Endothelial cell of umbilical vein (primary cell): Measurements from ENCODE around the gene STKLD1. TPM values are rescaled to one million over a fixed set of nuclear protein-coding genes. Genes with fewer than 3 reads are reported as not detected.
A peak's percentile ranks its signal among the peaks of the same experiment; 100 is the strongest.

Experiments
- BruUV-seq: library from RNA; stranded (reverse); fragments of 400-500 nt; replicated peaks from 2 replicates; lab custom pipeline; 2021; lab: Mats Ljungman, UMichigan
- CTCF ChIA-PET: fragments of 300-600, 350-600 bp; sonication (Branson Sonifier 250); formaldehyde crosslinking; loops from one replicate; lab custom pipeline; 2021; ENCODE audit warnings: antibody characterized with exemption, inconsistent platforms; lab: Charles Lee
- POLR2A ChIA-PET: fragments of 300-600, 350-600 bp; sonication (Branson Sonifier 250); formaldehyde crosslinking; loops from one replicate; lab custom pipeline; 2021; ENCODE audit warnings: antibody characterized with exemption, inconsistent platforms; lab: Charles Lee
- DNase-seq: peaks from one replicate; pipeline ENCODE4 v3.0.0-alpha.2; 2011; ENCODE audit warnings: low read depth, low spot score
- FAIRE-seq: peaks from 2 replicates; lab custom pipeline; 2011; peaks lifted over from hg19 to GRCh38; lab: Jason Lieb, UNC
- H2AFZ ChIP-seq: 2 replicates; pipeline ENCODE4 v1.6.0; 2012; ENCODE audit warnings: low read depth, low read length, control low read depth, inconsistent platforms
- H3K27ac ChIP-seq: 2 replicates; pipeline ENCODE4 v1.5.1; 2011; ENCODE audit warnings: low read depth, mild to moderate bottlenecking, control low read depth, low read length, moderate library complexity; ENCODE audit not compliant: insufficient read depth
- H3K27me3 ChIP-seq, 2 experiments: 2 replicates each; pipeline versions ENCODE4 v1.6.0 to v1.6.1; 2011; ENCODE audit warnings: low read length in 2 of 2, mixed read lengths in 1 of 2; ENCODE audit not compliant: control insufficient read depth in 2 of 2, insufficient read depth in 2 of 2
- H3K36me3 ChIP-seq, 2 experiments: 2 replicates in 1 of 2; 3 replicates in 1 of 2; pipeline ENCODE4 v1.5.1; 2011; ENCODE audit warnings: low read length in 2 of 2, mild to moderate bottlenecking in 1 of 2, moderate library complexity in 1 of 2; ENCODE audit not compliant: control insufficient read depth in 2 of 2, insufficient read depth in 2 of 2; ENCODE audit errors: extremely low read depth in 1 of 2
- H3K4me1 ChIP-seq: 3 replicates; pipeline ENCODE4 v1.5.1; 2011; ENCODE audit warnings: mild to moderate bottlenecking, low read length; ENCODE audit not compliant: control insufficient read depth, insufficient read depth; ENCODE audit errors: extremely low read depth
- H3K4me2 ChIP-seq: 2 replicates; pipeline ENCODE4 v1.6.1; 2011; ENCODE audit warnings: low read length, control low read depth, mixed read lengths; ENCODE audit not compliant: insufficient read depth
- H3K4me3 ChIP-seq, 3 experiments: fragments of 200-600 bp in 1 of 3; sonication (generic), shearing (Covaris generic) in 1 of 3; replicated peaks in 1 of 3; 2 replicates each; pipeline ENCODE4 v1.5.1; 2011 to 2016; ENCODE audit warnings: control low read depth in 3 of 3, low read length in 3 of 3, mild to moderate bottlenecking in 2 of 3, inconsistent platforms in 1 of 3, low read depth in 1 of 3, moderate library complexity in 1 of 3; ENCODE audit not compliant: insufficient read depth in 1 of 3
- H3K79me2 ChIP-seq: 2 replicates; pipeline ENCODE4 v1.6.0; 2012; ENCODE audit warnings: low read length, inconsistent platforms; ENCODE audit not compliant: control insufficient read depth, insufficient read depth
- H3K9ac ChIP-seq: replicated peaks from 2 replicates; pipeline ENCODE3; 2011; ENCODE audit warnings: low read length, control low read depth; ENCODE audit not compliant: insufficient read depth; ENCODE audit errors: extremely low read depth
- H3K9me1 ChIP-seq: replicated peaks from 3 replicates; pipeline ENCODE4 v1.6.0; 2011; ENCODE audit warnings: mild to moderate bottlenecking, low read length; ENCODE audit not compliant: control insufficient read depth, insufficient read depth; ENCODE audit errors: extremely low read depth
- H3K9me3 ChIP-seq: replicated peaks from 2 replicates; pipeline ENCODE4 v1.5.1; 2012; ENCODE audit warnings: low read length, inconsistent platforms; ENCODE audit not compliant: control insufficient read depth, insufficient read depth
- H4K20me1 ChIP-seq: replicated peaks from 2 replicates; pipeline ENCODE3; 2011; ENCODE audit warnings: mild to moderate bottlenecking, low read length; ENCODE audit not compliant: control insufficient read depth, insufficient read depth; ENCODE audit errors: extremely low read depth
- CTCF ChIP-seq, 2 donors: IDR thresholded peaks; 1 replicate in 1 of 2; 2 replicates in 1 of 2; pipeline ENCODE4 v1.5.1; 2011; ENCODE audit warnings: low read length in 2 of 2, mild to moderate bottlenecking in 2 of 2, moderate library complexity in 2 of 2, control low read depth in 1 of 2, inconsistent platforms in 1 of 2, low read depth in 1 of 2; ENCODE audit not compliant: insufficient read depth in 1 of 2; ENCODE audit errors: extremely low read depth in 1 of 2
- EZH2 ChIP-seq: IDR thresholded peaks from 2 replicates; pipeline ENCODE4 v1.6.1; 2012; ENCODE audit warnings: borderline replicate concordance, low read depth, mild to moderate bottlenecking, moderate library complexity, low read length, inconsistent platforms; ENCODE audit not compliant: severe bottlenecking
- FOS ChIP-seq: IDR thresholded peaks from 2 replicates; pipeline ENCODE4 v1.6.1; 2011; ENCODE audit warnings: mild to moderate bottlenecking, low read length, moderate library complexity, borderline replicate concordance; ENCODE audit not compliant: insufficient read depth
- GATA2 ChIP-seq: IDR thresholded peaks from 2 replicates; pipeline ENCODE4 v1.7.0; 2011; ENCODE audit warnings: low read depth, mild to moderate bottlenecking, moderate library complexity, mixed read lengths, low read length; ENCODE audit not compliant: insufficient read length, insufficient read depth
- JUN ChIP-seq: IDR thresholded peaks from 2 replicates; pipeline ENCODE4 v1.6.1; 2011; ENCODE audit warnings: borderline replicate concordance, low read depth; ENCODE audit not compliant: insufficient read length, insufficient read depth
- MYC ChIP-seq: IDR thresholded peaks from one replicate; pipeline ENCODE4 v1.6.1; 2011; ENCODE audit warnings: mild to moderate bottlenecking, low read depth, low read length
- POLR2A ChIP-seq: IDR thresholded peaks from 2 replicates; pipeline ENCODE4 v1.6.1; 2012; ENCODE audit warnings: low read depth, mild to moderate bottlenecking, control low read depth, low read length
- POLR2AphosphoS5 ChIP-seq: IDR thresholded peaks from 2 replicates; pipeline ENCODE4 v1.6.1; 2012; ENCODE audit warnings: low read depth, mild to moderate bottlenecking, control low read depth, low read length, moderate library complexity; ENCODE audit not compliant: insufficient read depth
- dilution Hi-C: fragments of 300-500 bp; cut with MboI; formaldehyde crosslinking; loops from one replicate; pipeline ENCODE4 v1.15.0; 2019; ENCODE audit warnings: low sequenced_read_pairs; ENCODE audit not compliant: extremely low pct_ligation_motif_present
- intact Hi-C: fragments of 100-400 bp; cut with micrococcal nuclease; formaldehyde crosslinking; loops from one replicate; pipeline ENCODE4 v1.10.0; 2022
- polyA plus RNA-seq, 4 experiments: library from polyadenylated mRNA; depleted of rRNA in 3 of 4; stranded (reverse) in 3 of 4; unstranded in 1 of 4; fragments of >200 nt; gene quantifications; 2 replicates each; pipeline versions ENCODE4 v1.2.1 to v1.2.3, GENCODE V29; 2011 to 2012; ENCODE audit warnings: missing spikeins in 1 of 4
- total RNA-seq: library from RNA; stranded (reverse); gene quantifications from 2 replicates; pipeline ENCODE4 v1.2.3, GENCODE V29; 2021
- TF ChIP-seq, protein P1 (sequence below): IDR thresholded peaks from 2 replicates; pipeline ENCODE4 v1.6.1; 2011; ENCODE audit not compliant: insufficient read depth, insufficient read length

The STKLD1 gene
- total and polyA plus RNA-seq, 2 donors (not counting 3 experiments of a cell fraction or from before 2014, with no cell fraction given), result 0.29 to 0.77 TPM

- no peaks in the 10 kb centered on the region for H3K9me3 ChIP-seq
- H3K9me1 ChIP-seq, result no peaks in the 10 kb centered on the region
- no peaks in the 10 kb centered on the region for H3K27me3 ChIP-seq
- intact Hi-C loops (no loop called here), dilution Hi-C loops (no loop called here)
- peaks cover 27% of the 10 kb centered on the region for H3K79me2 ChIP-seq
- ChIA-PET CTCF (interaction anchor here (0.8 kb wide), 1 partner anchor 124 kb away, joined by 3 read pairs; no protein-coding TSS in a partner anchor), POLR2A (no interaction called here)
- H3K4me3 ChIP-seq, result no peak overlapping the region
- no peak for FAIRE-seq
- no peaks in the 10 kb centered on the region for H3K4me1 ChIP-seq
- H3K36me3 ChIP-seq, result peaks cover 31 to 63% of the 10 kb centered on the region in 2 experiments
- H2AFZ ChIP-seq, result no peak overlapping the region
- no peak overlapping the region for H3K9ac ChIP-seq
- DNase-seq, result no peak
- no peak overlapping the region for H3K27ac ChIP-seq
- TF ChIP-seq POLR2A (peak; percentile 31), POLR2AphosphoS5 (no peak), CTCF (IDR thresholded peaks at IDR 0.05; ENCODE audit: extremely low read depth in 1 of 2, insufficient read depth in 1 of 2, low read depth in 1 of 2, low read length in 2 of 2) (no peak)
- TSS peak; percentile 31 for BruUV-seq
- H3K4me2 ChIP-seq, result no peak overlapping the region
- H4K20me1 ChIP-seq, result no peaks in the 10 kb centered on the region
Measured at GRCh38 chr9:133362359-133363044, 13.7 kb upstream of the STKLD1 start.

- peaks cover 67% of the 10 kb centered on the region for H3K79me2 ChIP-seq
- POLR2A ChIA-PET, result no interaction called here
Measured at GRCh38 chr9:133366435-133366834, 9.7 kb upstream of the STKLD1 start.

More at GRCh38 chr9:133366435-133366834, 9.7 kb upstream of the STKLD1 start:
- Histone ChIP-seq H3K9me3 (no peaks in the 10 kb centered on the region), H3K27ac (no peak overlapping the region), H2AFZ (no peak overlapping the region), H3K36me3 (peaks cover 32 to 68% of the 10 kb centered on the region in 2 experiments), H4K20me1 (no peaks in the 10 kb centered on the region), H3K9me1 (no peaks in the 10 kb centered on the region), H3K27me3 (no peaks in the 10 kb centered on the region), H3K4me2 (no peak overlapping the region), H3K4me3 (no peak overlapping the region), H3K9ac (no peak overlapping the region), H3K4me1 (peaks cover 15% of the 10 kb centered on the region)
- TF ChIP-seq, protein P1, sequence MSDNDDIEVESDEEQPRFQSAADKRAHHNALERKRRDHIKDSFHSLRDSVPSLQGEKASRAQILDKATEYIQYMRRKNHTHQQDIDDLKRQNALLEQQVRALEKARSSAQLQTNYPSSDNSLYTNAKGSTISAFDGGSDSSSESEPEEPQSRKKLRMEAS, result no peak
- TF ChIP-seq JUN (no peak), POLR2AphosphoS5 (no peak), GATA2 (no peak), EZH2 (no peak), CTCF (IDR thresholded peaks at IDR 0.05; ENCODE audit: extremely low read depth in 1 of 2, insufficient read depth in 1 of 2, low read depth in 1 of 2, low read length in 2 of 2) (no peak), MYC (no peak), POLR2A (no peak), FOS (no peak)
- CTCF ChIA-PET, result interaction anchor here (1.2 kb wide), 1 partner anchor 9 kb away, joined by 5 read pairs; the partner anchor contains the start of genes STKLD1 and SURF4
- no TSS peak for BruUV-seq
- no peak for DNase-seq
- dilution Hi-C loops (no loop called here), intact Hi-C loops (no loop called here)
- FAIRE-seq, result no peak
